IMR-90 (cell line): ENCODE data around the gene KLHDC9. TPM values are rescaled to one million over a fixed set of nuclear protein-coding genes. Genes with fewer than 3 reads are reported as not detected.

ENCODE experiments used
- ATAC-seq: fragments of 200-7000 bp; cut with Tn5 transposase; 2 replicates; pipeline ENCODE4 v1.9.1; 2020; ENCODE audit warnings: low read depth, mild to moderate bottlenecking, moderate library complexity
- BruUV-seq: library from RNA; stranded (reverse); fragments of 400-500 nt; replicated peaks from 2 replicates; lab custom pipeline; 2021; lab: Mats Ljungman, UMichigan
- CTCF ChIA-PET: fragments of 300-600 bp; formaldehyde crosslinking; extraction: SDS; loops from one replicate; lab custom pipeline; 2021; ENCODE audit warnings: antibody characterized with exemption; lab: Yijun Ruan, JAX
- POLR2A ChIA-PET: fragments of 300-600 bp; sonication (Branson Sonifier 250); formaldehyde crosslinking; loops from one replicate; lab custom pipeline; 2022; ENCODE audit warnings: antibody characterized with exemption; ENCODE audit not compliant: unreplicated experiment; lab: Charles Lee
- DNase-seq: peaks from one replicate; pipeline ENCODE4 v3.0.0; 2013
- H2AFZ ChIP-seq: replicated peaks from 2 replicates; pipeline ENCODE3; 2013; ENCODE audit warnings: low read length, mild to moderate bottlenecking; ENCODE audit not compliant: poor library complexity
- H2AK5ac ChIP-seq: 2 replicates; pipeline ENCODE4 v1.6.1; 2013; ENCODE audit warnings: low read depth, low read length, inconsistent platforms
- H2AK9ac ChIP-seq: replicated peaks from 2 replicates; pipeline ENCODE3; 2013; ENCODE audit warnings: mild to moderate bottlenecking, low read depth, low read length, moderate library complexity; ENCODE audit not compliant: poor library complexity
- H2BK120ac ChIP-seq: 2 replicates; pipeline ENCODE4 v1.6.1; 2013; ENCODE audit warnings: low read depth, low read length, inconsistent platforms
- H2BK15ac ChIP-seq: 3 replicates; pipeline ENCODE4 v1.6.1; 2013; ENCODE audit warnings: low read depth, low read length, inconsistent platforms
- H2BK20ac ChIP-seq: 2 replicates; pipeline ENCODE4 v1.6.1; 2013; ENCODE audit warnings: low read depth, mild to moderate bottlenecking, inconsistent platforms, low read length, moderate library complexity
- H2BK5ac ChIP-seq: 2 replicates; pipeline ENCODE4 v1.6.1; 2013; ENCODE audit warnings: mild to moderate bottlenecking, low read depth, low read length, inconsistent platforms; ENCODE audit not compliant: poor library complexity, severe bottlenecking
- H3K14ac ChIP-seq: replicated peaks from 2 replicates; pipeline ENCODE4 v1.6.1; 2013; ENCODE audit warnings: low read depth, low read length, inconsistent platforms
- H3K18ac ChIP-seq: 2 replicates; pipeline ENCODE4 v1.6.1; 2013; ENCODE audit warnings: low read depth, low read length, control low read depth
- H3K23ac ChIP-seq: 2 replicates; pipeline ENCODE4 v1.6.1; 2013; ENCODE audit warnings: low read depth, low read length, inconsistent platforms
- H3K27ac ChIP-seq: 2 replicates; pipeline ENCODE4 v1.5.1; 2013; ENCODE audit warnings: mild to moderate bottlenecking, control low read depth, low read length; ENCODE audit not compliant: insufficient read depth
- H3K27me3 ChIP-seq: 2 replicates; pipeline ENCODE4 v1.6.1; 2013; ENCODE audit warnings: low read length; ENCODE audit not compliant: control insufficient read depth, insufficient read depth
- H3K36me3 ChIP-seq: 2 replicates; pipeline ENCODE4 v1.6.1; 2013; ENCODE audit warnings: low read length, mixed read lengths; ENCODE audit not compliant: control insufficient read depth, insufficient read depth
- H3K4ac ChIP-seq: 2 replicates; pipeline ENCODE4 v1.6.1; 2013; ENCODE audit warnings: low read depth, low read length, inconsistent platforms
- H3K4me1 ChIP-seq: 2 replicates; pipeline ENCODE4 v1.6.1; 2013; ENCODE audit warnings: low read length, mixed read lengths; ENCODE audit not compliant: control insufficient read depth, insufficient read depth
- H3K4me2 ChIP-seq: 2 replicates; pipeline ENCODE4 v1.6.1; 2013; ENCODE audit warnings: low read depth, mild to moderate bottlenecking, control low read depth, low read length, moderate library complexity
- H3K4me3 ChIP-seq: 2 replicates; pipeline ENCODE4 v1.5.1; 2013; ENCODE audit warnings: low read depth, mild to moderate bottlenecking, control low read depth, low read length, moderate library complexity; ENCODE audit not compliant: insufficient read depth
- H3K56ac ChIP-seq: 2 replicates; pipeline ENCODE4 v1.6.1; 2013; ENCODE audit warnings: low read length, inconsistent platforms; ENCODE audit not compliant: insufficient read depth; ENCODE audit errors: extremely low read depth
- H3K79me1 ChIP-seq, 2 experiments: 2 replicates each; pipeline ENCODE4 v1.6.1; 2013; ENCODE audit warnings: low read length in 2 of 2, inconsistent platforms in 1 of 2, low read depth in 1 of 2
- H3K9ac ChIP-seq: 2 replicates; pipeline ENCODE4 v1.6.1; 2013; ENCODE audit warnings: low read depth, low read length, control low read depth
- H3K9me1 ChIP-seq: 2 replicates; pipeline ENCODE4 v1.6.1; 2013; ENCODE audit warnings: low read length, inconsistent platforms; ENCODE audit not compliant: insufficient read depth
- H3K9me3 ChIP-seq: 2 replicates; pipeline ENCODE4 v1.6.1; 2013; ENCODE audit warnings: low read length; ENCODE audit not compliant: control insufficient read depth, insufficient read depth
- H4K20me1 ChIP-seq: 2 replicates; pipeline ENCODE4 v1.6.1; 2013; ENCODE audit warnings: low read length, inconsistent platforms; ENCODE audit not compliant: insufficient read depth
- H4K5ac ChIP-seq: 2 replicates; pipeline ENCODE4 v1.6.1; 2013; ENCODE audit warnings: mild to moderate bottlenecking, low read depth, low read length, control low read depth
- H4K8ac ChIP-seq, 2 experiments: 2 replicates each; pipeline ENCODE4 v1.6.1; 2013; ENCODE audit warnings: low read depth in 2 of 2, low read length in 2 of 2, control low read depth in 1 of 2, inconsistent platforms in 1 of 2
- H4K91ac ChIP-seq: 2 replicates; pipeline ENCODE4 v1.6.1; 2013; ENCODE audit warnings: low read depth, low read length, inconsistent platforms; ENCODE audit not compliant: insufficient read depth
- BHLHE40 ChIP-seq: fragments of 150-350 bp; IDR thresholded peaks from 2 replicates; pipeline ENCODE4 v1.6.1; 2016; ENCODE audit warnings: mild to moderate bottlenecking, low read depth, low read length
- CEBPB ChIP-seq: IDR thresholded peaks from 2 replicates; pipeline ENCODE4 v1.6.1; 2012; ENCODE audit warnings: low read depth, low read length, improper control_type of control experiment
- CHD1 ChIP-seq: IDR thresholded peaks from 2 replicates; pipeline ENCODE4 v1.6.1; 2012; ENCODE audit warnings: low read depth, low read length, improper control_type of control experiment
- CTCF ChIP-seq: conservative IDR thresholded peaks from 2 replicates; pipeline ENCODE4 v1.5.1; 2012; ENCODE audit warnings: mild to moderate bottlenecking, low read depth, low read length, improper control_type of control experiment
- ELK1 ChIP-seq: fragments of 150-350 bp; IDR thresholded peaks from 2 replicates; pipeline ENCODE4 v1.6.1; 2016; ENCODE audit warnings: low read depth, mild to moderate bottlenecking, low read length, moderate library complexity, borderline replicate concordance
- FOS ChIP-seq: fragments of 150-350 bp; IDR thresholded peaks from 2 replicates; pipeline ENCODE4 v1.6.1; 2016; ENCODE audit warnings: low read depth, low read length
- MAFK ChIP-seq: IDR thresholded peaks from 2 replicates; pipeline ENCODE4 v1.6.1; 2012; ENCODE audit warnings: low read depth, low read length, improper control_type of control experiment
- MAZ ChIP-seq: IDR thresholded peaks from 2 replicates; pipeline ENCODE4 v1.6.1; 2012; ENCODE audit warnings: low read depth, mild to moderate bottlenecking, low read length, improper control_type of control experiment, moderate library complexity, borderline replicate concordance
- MXI1 ChIP-seq: IDR thresholded peaks from 2 replicates; pipeline ENCODE4 v1.6.1; 2012; ENCODE audit warnings: low read depth, mild to moderate bottlenecking, low read length, moderate library complexity, borderline replicate concordance
- POLR2A ChIP-seq: IDR thresholded peaks from 2 replicates; pipeline ENCODE4 v1.6.1; 2012; ENCODE audit warnings: mild to moderate bottlenecking, low read depth, low read length
- RAD21 ChIP-seq: IDR thresholded peaks from 2 replicates; pipeline ENCODE4 v1.6.1; 2012; ENCODE audit warnings: low read length, improper control_type of control experiment
- RCOR1 ChIP-seq: IDR thresholded peaks from 2 replicates; pipeline ENCODE4 v1.6.1; 2012; ENCODE audit warnings: mild to moderate bottlenecking, low read length, improper control_type of control experiment; ENCODE audit not compliant: insufficient replicate concordance
- RFX5 ChIP-seq: IDR thresholded peaks from 2 replicates; pipeline ENCODE4 v1.8.0; 2012; ENCODE audit warnings: low read depth, mild to moderate bottlenecking, low read length, moderate library complexity
- SMC3 ChIP-seq: fragments of 150-350 bp; IDR thresholded peaks from 2 replicates; pipeline ENCODE4 v1.6.1; 2016; ENCODE audit warnings: low read depth, mild to moderate bottlenecking, antibody characterized with exemption, low read length, moderate library complexity
- WGBS, 2 experiments: methylation state at CpG; one replicate each; pipeline versions ENCODE4 v1.1.5 to v1.1.7; 2013; ENCODE audit warnings: missing lambda C conversion rate in 2 of 2; ENCODE audit not compliant: insufficient read length in 1 of 2; ENCODE audit errors: extremely low coverage in 2 of 2; 5-methylcytosine and 5-hydroxymethylcytosine counted together
- dilution Hi-C: fragments of 300-500 bp; cut with HindIII; formaldehyde crosslinking; loops from one replicate; pipeline ENCODE4 v1.14.3; 2018; ENCODE audit warnings: low sequenced_read_pairs; ENCODE audit not compliant: unreplicated experiment
- in situ Hi-C: fragments of 300-500 bp; cut with MboI; formaldehyde crosslinking; loops from 3 replicates; pipeline ENCODE4 v1.14.3; 2019; ENCODE audit warnings: low sequenced_read_pairs, inconsistent platforms, mixed read lengths
- intact Hi-C: fragments of 100-400 bp; cut with micrococcal nuclease; formaldehyde crosslinking; loops from 2 replicates; pipeline ENCODE4 v1.10.0; 2022
- polyA plus RNA-seq, 3 experiments: library from polyadenylated mRNA; depleted of rRNA; stranded (reverse); fragments of >200 nt; gene quantifications; 2 replicates each; pipeline ENCODE4 v1.2.3, GENCODE V29; 2012; ENCODE audit warnings: low replicate concordance in 1 of 3
- total RNA-seq: library from RNA; depleted of rRNA; stranded (reverse); fragments of >200 nt; gene quantifications from 2 replicates; pipeline ENCODE4 v1.2.3, GENCODE V29; 2012

KLHDC9 gene
- total and polyA plus RNA-seq, 2 of the 4 experiments (the other 2 are of a cell fraction): 0.18 to 0.70 TPM

- peak within 1 kb of the TSS; percentile 97 for H2AK5ac ChIP-seq
- H3K79me1 ChIP-seq: peaks cover 27 to 84% of the 10 kb centered on the region in 2 experiments
- peak within 1 kb of the TSS; percentile 78 for H3K56ac ChIP-seq
- H2BK20ac ChIP-seq: peak within 1 kb of the TSS; percentile 11; the same call in 1 of the 2 replicates
- no TSS peak for BruUV-seq
- ChIA-PET CTCF (interaction anchor here (0.9 to 1.4 kb wide), 2 partner anchors 17 to 125 kb away, joined by 3 read pairs; no protein-coding TSS in a partner anchor), POLR2A (interaction anchor here (1.4 kb wide), 1 partner anchor 15 kb away, joined by 9 read pairs; the partner anchor contains the start of gene DEDD)
- H3K27me3 ChIP-seq: no peaks in the 10 kb centered on the region
- H2AFZ ChIP-seq: peak within 1 kb of the TSS; percentile 96
- in situ Hi-C loops (no loop called here), intact Hi-C loops (loop anchor here (1.0 kb wide), 1 partner anchor 14 kb away; the partner anchor contains the start of gene DEDD), dilution Hi-C loops (no loop called here)
- peak; percentile 87 for ATAC-seq
- peak within 1 kb of the TSS; percentile 78 to 93 for H4K8ac ChIP-seq
- H2AK9ac ChIP-seq: peak within 1 kb of the TSS; percentile 99
- H3K18ac ChIP-seq: peak within 1 kb of the TSS; percentile 5; the same call in 1 of the 2 replicates
- H4K91ac ChIP-seq: peak within 1 kb of the TSS; percentile 88
- H3K36me3 ChIP-seq: peaks cover 33% of the 10 kb centered on the region
- H3K4me2 ChIP-seq: peak within 1 kb of the TSS; percentile 88
- H2BK15ac ChIP-seq: no peak within 1 kb of the TSS
- WGBS, 2 experiments: 0% methylated on average over 25 of the region's 58 CpGs; no CpG with 5 or more reads in 1 of the 2 experiments
- H4K5ac ChIP-seq: peak within 1 kb of the TSS; percentile 41
- peak within 1 kb of the TSS; percentile 82 for H2BK5ac ChIP-seq
- peak within 1 kb of the TSS; percentile 87 for H3K4me3 ChIP-seq
- H3K27ac ChIP-seq: peak within 1 kb of the TSS; percentile 82
- H3K23ac ChIP-seq: peak within 1 kb of the TSS; percentile 94
- DNase-seq: peak; percentile 85
- peak within 1 kb of the TSS; percentile 94 for H3K14ac ChIP-seq
- H3K4me1 ChIP-seq: peaks cover 16% of the 10 kb centered on the region
- peak within 1 kb of the TSS; percentile 90 for H3K9ac ChIP-seq
- H3K4ac ChIP-seq: peak within 1 kb of the TSS; percentile 95
- H2BK120ac ChIP-seq: peak within 1 kb of the TSS; percentile 66
- peaks cover 27% of the 10 kb centered on the region for H3K9me1 ChIP-seq
- no peaks in the 10 kb centered on the region for H3K9me3 ChIP-seq
- H4K20me1 ChIP-seq: peaks cover 40% of the 10 kb centered on the region
- no peak for TF ChIP-seq RFX5
- TF ChIP-seq MAZ: peak; percentile 86; the same call in 1 of the 2 replicates
- TF ChIP-seq RAD21: 0 out of 2 replicates have a peak, but pooled peaks have one; percentile 2
- TF ChIP-seq POLR2A: peak; percentile 94
- peak; percentile 78; the same call in 1 of the 2 replicates for TF ChIP-seq MXI1
- TF ChIP-seq BHLHE40: no peak
- TF ChIP-seq SMC3: no peak
- TF ChIP-seq ELK1: no peak
- TF ChIP-seq CEBPB: peak; percentile 71
- TF ChIP-seq MAFK: no peak
- no peak for TF ChIP-seq CHD1
- TF ChIP-seq RCOR1: no peak
- TF ChIP-seq CTCF: no peak
- TF ChIP-seq FOS: no peak
Measured at GRCh38 chr1:161117759-161118581, 19.8 kb downstream of the KLHDC9 start, which contains the start of the genes NIT1 and PFDN2. TSS of gene NIT1 (plus strand) at chr1:161118105. CDS start at chr1:161118177, 72 bp downstream. TSS of gene PFDN2 (minus strand) at chr1:161118037. CDS start at chr1:161118026, 11 bp downstream.
